ENCODE results near the gene TMEM37. TPM values are rescaled to one million over a fixed set of nuclear protein-coding genes. Genes with fewer than 3 reads are reported as not detected.
A peak's percentile ranks its signal among the peaks of the same experiment; 100 is the strongest.

The TMEM37 gene
- total and polyA plus RNA-seq, 4 donors, result 0.69 to 4.7 (median 2.5) TPM

DNA sequence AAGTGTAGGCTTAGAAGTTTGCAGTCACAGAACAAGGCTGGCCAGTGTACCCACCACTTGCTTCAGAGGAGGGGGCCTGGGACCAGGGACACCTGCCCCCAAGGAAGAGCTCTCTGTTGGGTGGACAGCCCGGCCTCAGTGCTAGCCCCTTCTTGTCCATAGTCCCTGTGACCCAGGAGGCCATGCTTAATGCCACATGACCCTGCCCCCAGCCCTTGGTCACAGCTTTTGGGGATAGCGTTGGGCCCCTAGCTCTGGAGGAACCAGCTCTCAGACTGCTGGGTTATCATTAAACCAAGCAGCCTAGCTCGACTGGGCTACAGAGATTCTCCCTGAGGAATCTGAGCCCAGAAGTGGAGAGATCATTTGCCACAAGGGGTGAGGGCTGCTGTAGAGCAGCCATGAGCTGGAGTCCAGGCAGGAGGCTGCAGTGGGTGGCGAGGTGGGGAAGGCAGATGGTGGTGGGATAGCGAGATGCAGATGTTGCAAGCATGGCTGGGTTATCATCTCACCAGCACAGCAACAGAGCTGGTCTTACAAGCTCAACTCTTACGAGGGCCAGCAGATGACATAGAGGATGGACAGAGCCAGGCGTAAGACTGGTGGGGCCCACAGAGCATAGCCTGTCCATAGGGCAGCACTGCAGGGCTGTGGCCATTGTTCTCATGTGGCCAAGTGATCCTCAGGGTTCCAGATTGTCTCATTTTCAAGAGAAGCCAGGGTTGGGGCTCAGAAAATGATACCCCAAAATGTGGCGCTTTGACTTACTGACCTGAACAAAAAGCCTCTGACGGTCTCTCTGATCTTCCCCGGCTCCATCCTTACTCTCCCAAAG, 7.2 kb upstream of the TMEM37 start:
- no peaks in the 10 kb centered on the region for H3K36me3 ChIP-seq (ENCODE audit: control insufficient read depth, insufficient read depth, low read length)
- WGBS (ENCODE audit: insufficient coverage), result 94% methylated on average over 9 of the region's 10 CpGs
- H3K27ac ChIP-seq (ENCODE audit: low read depth, low read length), result no peak overlapping the region
- H3K4me1 ChIP-seq (ENCODE audit: control insufficient read depth, insufficient read depth, low read length), result no peaks in the 10 kb centered on the region
- DNase-seq (ENCODE audit: low read depth in 4 of 6, low spot score in 6 of 6), result no peak
- peaks cover 14% of the 10 kb centered on the region for H3K27me3 ChIP-seq (ENCODE audit: control insufficient read depth, insufficient read depth, low read length)
- no peaks in the 10 kb centered on the region for H3K9me3 ChIP-seq (ENCODE audit: control insufficient read depth, insufficient read depth, low read length)
- no peak overlapping the region for H3K4me3 ChIP-seq (ENCODE audit: low read depth, low read length)

DNA sequence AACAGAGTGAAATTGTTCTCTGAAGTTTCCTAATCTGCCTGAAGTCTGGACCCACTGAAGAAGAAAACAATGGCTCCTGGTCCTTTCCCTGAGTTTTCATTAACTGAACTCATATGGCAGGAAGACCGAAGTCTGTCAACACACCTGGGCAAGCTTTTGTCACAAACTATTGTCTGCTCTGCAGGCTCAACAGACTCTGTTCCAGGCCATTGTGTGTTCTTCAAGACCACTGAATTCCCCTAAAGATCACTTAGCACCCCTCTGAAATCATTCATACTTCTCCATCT, 6.6 kb upstream of the TMEM37 start:
- H3K4me3 ChIP-seq (ENCODE audit: low read depth, low read length), result no peak overlapping the region
- H3K27me3 ChIP-seq (ENCODE audit: control insufficient read depth, insufficient read depth, low read length), result peaks cover 18% of the 10 kb centered on the region
- 81% methylated on average over 1 of the region's 1 CpG for WGBS (ENCODE audit: insufficient coverage)
- no peak overlapping the region for H3K27ac ChIP-seq (ENCODE audit: low read depth, low read length)
- H3K4me1 ChIP-seq (ENCODE audit: control insufficient read depth, insufficient read depth, low read length), result no peaks in the 10 kb centered on the region
- no peaks in the 10 kb centered on the region for H3K9me3 ChIP-seq (ENCODE audit: control insufficient read depth, insufficient read depth, low read length)
- no peaks in the 10 kb centered on the region for H3K36me3 ChIP-seq (ENCODE audit: control insufficient read depth, insufficient read depth, low read length)
- DNase-seq (ENCODE audit: low read depth in 4 of 6, low spot score in 6 of 6), result no peak

DNA sequence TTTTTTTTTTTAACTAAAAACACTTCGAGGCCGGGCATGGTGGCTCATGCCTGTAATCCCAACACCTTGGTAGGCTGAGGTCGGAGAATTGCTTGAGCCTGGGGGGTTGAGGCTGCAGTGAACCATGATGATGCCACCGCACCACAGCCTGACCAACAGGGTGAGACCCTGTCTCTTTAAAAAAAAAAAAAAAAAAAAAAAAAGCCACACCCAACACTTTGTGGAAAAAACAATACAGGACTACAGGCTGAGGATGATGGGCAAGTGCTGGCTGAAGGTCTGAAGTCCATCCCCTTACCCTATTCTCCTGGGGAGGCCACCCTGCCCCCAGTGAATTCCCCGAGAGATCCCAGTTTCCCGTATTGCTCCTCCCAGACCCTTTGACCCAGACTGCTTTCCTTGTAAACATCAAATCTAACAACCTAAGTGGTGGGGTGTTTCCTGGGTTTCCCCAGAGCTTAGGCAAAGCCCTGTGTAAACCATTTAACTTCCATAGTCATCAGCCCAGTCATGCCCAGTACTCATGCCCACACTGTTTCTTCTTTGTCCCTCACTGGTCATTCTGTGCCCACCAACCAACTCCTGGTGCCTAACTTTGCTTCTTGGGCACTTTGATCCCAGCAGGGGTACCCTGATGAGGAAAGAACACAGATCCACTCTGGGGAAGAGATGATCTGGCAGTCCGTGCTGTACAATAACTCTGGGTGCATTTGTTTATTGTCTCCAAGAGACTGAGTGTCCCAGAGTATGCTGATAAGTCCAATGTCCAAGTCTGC, 5.8 kb upstream of the TMEM37 start:
- no peaks in the 10 kb centered on the region for H3K36me3 ChIP-seq (ENCODE audit: control insufficient read depth, insufficient read depth, low read length)
- no peaks in the 10 kb centered on the region for H3K9me3 ChIP-seq (ENCODE audit: control insufficient read depth, insufficient read depth, low read length)
- H3K27ac ChIP-seq (ENCODE audit: low read depth, low read length), result no peak overlapping the region
- WGBS (ENCODE audit: insufficient coverage), result 88% methylated on average over 2 of the region's 7 CpGs
- peaks cover under 1% of the 10 kb centered on the region for H3K4me1 ChIP-seq (ENCODE audit: control insufficient read depth, insufficient read depth, low read length)
- no peak overlapping the region for H3K4me3 ChIP-seq (ENCODE audit: low read depth, low read length)
- peaks cover 21% of the 10 kb centered on the region for H3K27me3 ChIP-seq (ENCODE audit: control insufficient read depth, insufficient read depth, low read length)
- no peak for DNase-seq (ENCODE audit: low read depth in 4 of 6, low spot score in 6 of 6)

DNA sequence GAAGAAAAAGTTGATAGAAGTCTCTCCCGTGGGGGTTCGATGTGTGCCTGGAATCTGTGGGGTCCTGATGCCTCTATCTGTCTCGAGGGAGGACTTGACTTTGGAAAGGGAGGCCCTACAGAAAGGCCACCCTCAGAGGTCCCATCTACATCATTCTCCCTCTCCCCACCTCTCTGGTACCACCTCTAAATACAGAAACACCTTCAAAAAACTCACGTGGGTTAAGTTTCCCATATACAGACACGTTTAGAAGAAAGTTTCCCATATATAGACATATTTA, 5.3 kb upstream of the TMEM37 start:
- H3K36me3 ChIP-seq (ENCODE audit: control insufficient read depth, insufficient read depth, low read length), result no peaks in the 10 kb centered on the region
- no peak overlapping the region for H3K4me3 ChIP-seq (ENCODE audit: low read depth, low read length)
- WGBS (ENCODE audit: insufficient coverage), result no CpG with 5 or more reads among the region's 5 CpGs
- no peak overlapping the region for H3K27ac ChIP-seq (ENCODE audit: low read depth, low read length)
- peaks cover 26% of the 10 kb centered on the region for H3K27me3 ChIP-seq (ENCODE audit: control insufficient read depth, insufficient read depth, low read length)
- H3K9me3 ChIP-seq (ENCODE audit: control insufficient read depth, insufficient read depth, low read length), result no peaks in the 10 kb centered on the region
- peaks cover 6% of the 10 kb centered on the region for H3K4me1 ChIP-seq (ENCODE audit: control insufficient read depth, insufficient read depth, low read length)
- DNase-seq (ENCODE audit: low read depth in 4 of 6, low spot score in 6 of 6), result no peak

- Histone ChIP-seq H3K27me3 (ENCODE audit: control insufficient read depth, insufficient read depth, low read length) (peaks cover 29% of the 10 kb centered on the region), H3K4me3 (ENCODE audit: low read depth, low read length) (no peak overlapping the region), H3K9me3 (ENCODE audit: control insufficient read depth, insufficient read depth, low read length) (no peaks in the 10 kb centered on the region), H3K27ac (ENCODE audit: low read depth, low read length) (no peak overlapping the region), H3K36me3 (ENCODE audit: control insufficient read depth, insufficient read depth, low read length) (no peaks in the 10 kb centered on the region), H3K4me1 (ENCODE audit: control insufficient read depth, insufficient read depth, low read length) (peaks cover 9% of the 10 kb centered on the region)
- no peak for DNase-seq (ENCODE audit: low read depth in 4 of 6, low spot score in 6 of 6)
- WGBS (ENCODE audit: insufficient coverage), result 62% methylated on average over 11 of the region's 12 CpGs
Measured at GRCh38 chr2:119426801-119427395, 4.8 kb upstream of the TMEM37 start.

DNA sequence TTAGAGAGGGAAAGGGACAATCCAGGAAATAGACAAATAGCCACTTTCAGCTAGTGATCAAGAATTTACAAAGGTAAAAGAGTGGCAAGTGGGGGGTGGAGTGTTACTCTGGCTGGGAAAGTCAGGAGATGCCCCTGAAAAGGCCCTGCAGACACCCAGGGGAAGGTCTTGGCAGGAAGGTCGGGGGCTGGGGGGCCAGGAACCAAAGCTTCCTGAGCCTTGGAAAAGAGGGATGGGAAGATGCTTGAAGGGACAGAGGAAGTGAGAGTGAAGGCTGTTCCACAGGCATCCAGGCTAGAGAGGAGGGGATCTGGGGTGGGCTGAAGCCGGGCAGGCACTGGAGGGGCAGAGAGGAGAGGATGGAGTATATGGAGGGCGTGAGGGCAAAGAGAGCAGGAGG, 3.9 kb upstream of the TMEM37 start:
- DNase-seq (ENCODE audit: low read depth in 4 of 6, low spot score in 6 of 6), result no peak
- Histone ChIP-seq H3K4me3 (ENCODE audit: low read depth, low read length) (no peak overlapping the region), H3K27me3 (ENCODE audit: control insufficient read depth, insufficient read depth, low read length) (peaks cover 37% of the 10 kb centered on the region), H3K9me3 (ENCODE audit: control insufficient read depth, insufficient read depth, low read length) (no peaks in the 10 kb centered on the region), H3K27ac (ENCODE audit: low read depth, low read length) (no peak overlapping the region), H3K4me1 (ENCODE audit: control insufficient read depth, insufficient read depth, low read length) (peaks cover 17% of the 10 kb centered on the region), H3K36me3 (ENCODE audit: control insufficient read depth, insufficient read depth, low read length) (no peaks in the 10 kb centered on the region)
- 81% methylated on average over 3 of the region's 3 CpGs for WGBS (ENCODE audit: insufficient coverage)

GRCh38 chr2:119428488-119429224, 3.0 kb upstream of the TMEM37 start:
- no peaks in the 10 kb centered on the region for H3K9me3 ChIP-seq (ENCODE audit: control insufficient read depth, insufficient read depth, low read length)
- no peak overlapping the region for H3K4me3 ChIP-seq (ENCODE audit: low read depth, low read length)
- peaks cover 41% of the 10 kb centered on the region for H3K27me3 ChIP-seq (ENCODE audit: control insufficient read depth, insufficient read depth, low read length)
- H3K36me3 ChIP-seq (ENCODE audit: control insufficient read depth, insufficient read depth, low read length), result no peaks in the 10 kb centered on the region
- peaks cover 22% of the 10 kb centered on the region for H3K4me1 ChIP-seq (ENCODE audit: control insufficient read depth, insufficient read depth, low read length)
- H3K27ac ChIP-seq (ENCODE audit: low read depth, low read length), result no peak overlapping the region
- no peak for DNase-seq (ENCODE audit: low read depth in 4 of 6, low spot score in 6 of 6)
- 86% methylated on average over 3 of the region's 7 CpGs for WGBS (ENCODE audit: insufficient coverage)

DNA sequence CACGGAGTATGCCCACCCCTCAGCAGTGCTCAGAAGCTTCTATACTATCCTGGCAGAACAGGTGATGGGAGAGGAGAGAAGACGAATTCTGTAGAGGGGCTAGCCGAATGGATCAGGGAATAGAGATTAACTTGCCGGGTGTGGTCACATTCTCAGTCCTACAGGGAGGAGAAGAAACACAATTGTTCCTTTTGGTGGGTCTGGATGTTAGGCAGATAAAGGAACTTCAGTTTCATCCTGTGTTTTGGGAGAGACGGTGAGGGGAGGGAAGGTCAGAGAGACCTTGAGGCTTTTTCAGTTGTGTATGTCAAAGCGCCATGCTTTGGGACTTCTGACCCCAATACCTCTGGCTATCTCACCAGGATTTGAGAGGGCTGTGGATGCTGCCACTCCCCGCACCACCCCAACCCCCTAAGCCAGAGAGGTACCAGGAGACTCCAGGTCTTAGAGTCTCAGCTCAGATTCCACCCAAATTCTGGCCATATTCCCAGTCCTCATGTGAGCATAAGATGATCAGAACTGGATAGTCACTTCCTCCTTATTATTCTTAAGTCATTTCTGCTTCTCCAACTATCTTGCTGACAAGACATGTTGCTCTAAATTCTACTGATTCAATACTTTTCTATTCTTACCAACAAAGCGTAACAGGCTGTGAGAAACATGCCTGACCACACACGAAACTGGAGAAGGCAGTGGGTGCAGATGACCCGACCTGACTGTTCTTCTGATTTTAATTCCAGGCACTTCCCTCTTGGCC, 2.3 kb upstream of the TMEM37 start:
- no peak overlapping the region for H3K27ac ChIP-seq (ENCODE audit: low read depth, low read length)
- no peaks in the 10 kb centered on the region for H3K9me3 ChIP-seq (ENCODE audit: control insufficient read depth, insufficient read depth, low read length)
- 84% methylated on average over 7 of the region's 10 CpGs for WGBS (ENCODE audit: insufficient coverage)
- no peaks in the 10 kb centered on the region for H3K36me3 ChIP-seq (ENCODE audit: control insufficient read depth, insufficient read depth, low read length)
- peak in 1 of 6 donors; percentile 13 for DNase-seq (ENCODE audit: low read depth in 4 of 6, low spot score in 6 of 6)
- peaks cover 40% of the 10 kb centered on the region for H3K27me3 ChIP-seq (ENCODE audit: control insufficient read depth, insufficient read depth, low read length)
- peaks cover 22% of the 10 kb centered on the region for H3K4me1 ChIP-seq (ENCODE audit: control insufficient read depth, insufficient read depth, low read length)
- H3K4me3 ChIP-seq (ENCODE audit: low read depth, low read length), result no peak overlapping the region

DNA sequence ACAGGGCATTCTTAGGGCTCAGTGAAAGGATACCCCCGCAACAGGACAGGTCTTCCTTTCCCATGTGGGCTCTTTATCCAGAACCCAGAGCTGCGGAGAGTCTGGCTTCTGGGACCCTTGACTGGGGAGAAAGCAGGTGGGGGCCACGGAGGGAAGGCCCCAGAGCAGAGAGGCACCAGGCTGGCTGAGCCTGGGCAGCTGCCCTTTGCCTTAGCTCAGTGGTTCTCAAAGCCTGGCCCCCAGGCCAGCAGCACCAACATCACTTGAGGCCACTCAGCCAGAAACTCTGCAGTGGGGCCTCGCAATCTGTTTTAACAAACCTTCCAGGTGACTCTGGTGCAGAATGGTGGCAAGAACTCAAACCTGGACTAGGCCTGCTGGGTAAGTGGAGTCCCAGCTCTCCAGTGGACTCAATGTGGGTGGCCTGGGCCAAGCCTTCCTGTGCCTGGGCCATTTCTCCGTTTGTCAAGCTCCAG, 1.6 kb upstream of the TMEM37 start:
- no peak for DNase-seq (ENCODE audit: low read depth in 4 of 6, low spot score in 6 of 6)
- Histone ChIP-seq H3K27ac (ENCODE audit: low read depth, low read length) (no peak overlapping the region), H3K9me3 (ENCODE audit: control insufficient read depth, insufficient read depth, low read length) (no peaks in the 10 kb centered on the region), H3K27me3 (ENCODE audit: control insufficient read depth, insufficient read depth, low read length) (peaks cover 38% of the 10 kb centered on the region), H3K4me1 (ENCODE audit: control insufficient read depth, insufficient read depth, low read length) (peaks cover 22% of the 10 kb centered on the region), H3K4me3 (ENCODE audit: low read depth, low read length) (no peak overlapping the region), H3K36me3 (ENCODE audit: control insufficient read depth, insufficient read depth, low read length) (no peaks in the 10 kb centered on the region)
- 95% methylated on average over 3 of the region's 5 CpGs for WGBS (ENCODE audit: insufficient coverage)
